Measurements from ENCODE around the gene EEF1A2.

EEF1A2 gene

GRCh38 chr20:63449796-63450730, 48.8 kb downstream of the EEF1A2 start:
- no peak for TF ChIP-seq ZNF274 (IDR thresholded peaks at IDR 0.05; ENCODE audit: low read depth, low read length)
- no peak overlapping the region for H3K4me3 ChIP-seq (ENCODE audit: low read length)

GRCh38 chr20:63449025-63449424, 49.9 kb downstream of the EEF1A2 start:
- no peak for TF ChIP-seq ZNF274 (IDR thresholded peaks at IDR 0.05; ENCODE audit: low read depth, low read length)
- H3K4me3 ChIP-seq (ENCODE audit: low read length): no peak overlapping the region

- TF ChIP-seq ZNF274 (IDR thresholded peaks at IDR 0.05; ENCODE audit: low read depth, low read length): no peak
- no peak overlapping the region for H3K4me3 ChIP-seq (ENCODE audit: low read length)
These were observed 50.9 kb downstream of the EEF1A2 start for GRCh38 chr20:63448031-63448430.

- TF ChIP-seq ZNF274 (IDR thresholded peaks at IDR 0.05; ENCODE audit: low read depth, low read length): no peak
- H3K4me3 ChIP-seq (ENCODE audit: low read length): no peak overlapping the region
These were observed 51.6 kb downstream of the EEF1A2 start for GRCh38 chr20:63447320-63447719.

- no peak overlapping the region for H3K4me3 ChIP-seq (ENCODE audit: low read length)
- TF ChIP-seq ZNF274 (IDR thresholded peaks at IDR 0.05; ENCODE audit: low read depth, low read length): no peak
These were observed 52.5 kb downstream of the EEF1A2 start for GRCh38 chr20:63446216-63447024.

- no peak for TF ChIP-seq ZNF274 (IDR thresholded peaks at IDR 0.05; ENCODE audit: low read depth, low read length)
- H3K4me3 ChIP-seq (ENCODE audit: low read length): no peak overlapping the region
These were observed 53.7 kb downstream of the EEF1A2 start for GRCh38 chr20:63445075-63445734.

GRCh38 chr20:63444548-63444947, 54.3 kb downstream of the EEF1A2 start:
- H3K4me3 ChIP-seq (ENCODE audit: low read length): no peak overlapping the region
- TF ChIP-seq ZNF274 (IDR thresholded peaks at IDR 0.05; ENCODE audit: low read depth, low read length): no peak

- no peak for TF ChIP-seq ZNF274 (IDR thresholded peaks at IDR 0.05; ENCODE audit: low read depth, low read length)
- H3K4me3 ChIP-seq (ENCODE audit: low read length): no peak overlapping the region
These were observed 55.1 kb downstream of the EEF1A2 start for GRCh38 chr20:63443606-63444395.

- TF ChIP-seq ZNF274 (IDR thresholded peaks at IDR 0.05; ENCODE audit: low read depth, low read length): no peak
- no peak overlapping the region for H3K4me3 ChIP-seq (ENCODE audit: low read length)
These were observed 56.8 kb downstream of the EEF1A2 start for GRCh38 chr20:63442100-63442493.

GRCh38 chr20:63441136-63442099, 57.5 kb downstream of the EEF1A2 start:
- no peak for TF ChIP-seq ZNF274 (IDR thresholded peaks at IDR 0.05; ENCODE audit: low read depth, low read length)
- no peak overlapping the region for H3K4me3 ChIP-seq (ENCODE audit: low read length)

GRCh38 chr20:63440366-63440955, 58.4 kb downstream of the EEF1A2 start:
- no peak for TF ChIP-seq ZNF274 (IDR thresholded peaks at IDR 0.05; ENCODE audit: low read depth, low read length)
- H3K4me3 ChIP-seq (ENCODE audit: low read length): no peak overlapping the region

GRCh38 chr20:63439866-63440265, 59.0 kb downstream of the EEF1A2 start:
- H3K4me3 ChIP-seq (ENCODE audit: low read length): no peak overlapping the region
- TF ChIP-seq ZNF274 (IDR thresholded peaks at IDR 0.05; ENCODE audit: low read depth, low read length): no peak
